Neutrophil (primary cell): ENCODE data around the gene PPP2R2D.
A peak's percentile ranks its signal among the peaks of the same experiment; 100 is the strongest.
"Not testable (repeated sequence)": the region's sequence is repeated elsewhere in the genome, so short reads cannot be mapped to it uniquely, and the experiment has no call there.

Source experiments
- H3K27ac ChIP-seq: fragments of 200-600 bp; sonication (generic); 2 replicates; pipeline ENCODE4 v1.5.1; 2016; ENCODE audit warnings: mild to moderate bottlenecking, moderate library complexity
- H3K27me3 ChIP-seq: fragments of 200-600 bp; sonication (generic); 2 replicates; pipeline ENCODE4 v1.6.0; 2016; ENCODE audit warnings: mild to moderate bottlenecking
- H3K36me3 ChIP-seq: fragments of 200-600 bp; sonication (generic); 2 replicates; pipeline ENCODE4 v1.5.1; 2017
- H3K4me1 ChIP-seq, 2 experiments: fragments of 200-600 bp in 1 of 2; sonication (generic) in 1 of 2; 1 replicate in 1 of 2; 2 replicates in 1 of 2; pipeline versions ENCODE4 v1.5.1 to v1.6.1; 2013 to 2016; ENCODE audit warnings: low read depth in 1 of 2, low read length in 1 of 2, mild to moderate bottlenecking in 1 of 2, moderate library complexity in 1 of 2; ENCODE audit not compliant: control insufficient read depth in 1 of 2, insufficient read depth in 1 of 2
- H3K4me3 ChIP-seq, 2 experiments: fragments of 200-600 bp in 1 of 2; sonication (generic) in 1 of 2; 1 replicate in 1 of 2; 2 replicates in 1 of 2; pipeline ENCODE4 v1.5.1; 2013 to 2016; ENCODE audit warnings: low read depth in 1 of 2, low read length in 1 of 2, mild to moderate bottlenecking in 1 of 2, moderate library complexity in 1 of 2
- H3K9me3 ChIP-seq: fragments of 200-600 bp; sonication (generic); 2 replicates; pipeline ENCODE4 v1.5.1; 2016
- CTCF ChIP-seq: fragments of 200-600 bp; sonication (generic); IDR thresholded peaks from 2 replicates; pipeline ENCODE4 v1.5.1; 2016; ENCODE audit warnings: antibody characterized with exemption

PPP2R2D gene

GRCh38 chr10:131982185-131982756 lies 81.5 kb downstream of the PPP2R2D start:
- Histone ChIP-seq H3K27me3 (peaks cover 93% of the 10 kb centered on the region), H3K4me1 (peaks cover 9 to 18% of the 10 kb centered on the region in 2 experiments), H3K4me3 (peak overlapping the region; percentile 58 to 63), H3K9me3 (no peaks in the 10 kb centered on the region), H3K36me3 (no peaks in the 10 kb centered on the region), H3K27ac (no peak overlapping the region)
- no peak for TF ChIP-seq CTCF

GRCh38 chr10:131982796-131983195 lies 82.0 kb downstream of the PPP2R2D start:
- H3K4me1 ChIP-seq: peaks cover 9 to 18% of the 10 kb centered on the region in 2 experiments
- TF ChIP-seq CTCF: no peak
- H3K27me3 ChIP-seq: peaks cover 92% of the 10 kb centered on the region
- H3K36me3 ChIP-seq: no peaks in the 10 kb centered on the region
- H3K4me3 ChIP-seq: peak overlapping the region in 1 of 2 experiments; percentile 58
- H3K27ac ChIP-seq: no peak overlapping the region
- H3K9me3 ChIP-seq: no peaks in the 10 kb centered on the region

GRCh38 chr10:131983780-131984179 lies 83.0 kb downstream of the PPP2R2D start:
- Histone ChIP-seq H3K36me3 (no peaks in the 10 kb centered on the region), H3K4me1 (peaks cover 9 to 18% of the 10 kb centered on the region in 2 experiments), H3K4me3 (no peak overlapping the region), H3K27me3 (peaks cover 85% of the 10 kb centered on the region), H3K27ac (no peak overlapping the region), H3K9me3 (no peaks in the 10 kb centered on the region)
- TF ChIP-seq CTCF: no peak

- not testable (repeated sequence) for H3K4me1 ChIP-seq, H3K4me3 ChIP-seq, H3K9me3 ChIP-seq, H3K27ac ChIP-seq, H3K36me3 ChIP-seq
- H3K27me3 ChIP-seq: peaks cover 65% of the 10 kb centered on the region
Observed at GRCh38 chr10:131986851-131987250, 86.0 kb downstream of the PPP2R2D start.

GRCh38 chr10:131987301-131987700 lies 86.5 kb downstream of the PPP2R2D start:
- not testable (repeated sequence) for H3K27ac ChIP-seq

GRCh38 chr10:131987786-131988185 lies 87.0 kb downstream of the PPP2R2D start:
- not testable (repeated sequence) for H3K9me3 ChIP-seq, H3K4me3 ChIP-seq, H3K4me1 ChIP-seq, H3K27ac ChIP-seq, H3K36me3 ChIP-seq
- H3K27me3 ChIP-seq: peaks cover 58% of the 10 kb centered on the region

More at GRCh38 chr10:131987301-131987700, 86.5 kb downstream of the PPP2R2D start:
- H3K36me3 ChIP-seq, H3K4me1 ChIP-seq, H3K4me3 ChIP-seq, H3K9me3 ChIP-seq: not testable (repeated sequence)
- peaks cover 63% of the 10 kb centered on the region for H3K27me3 ChIP-seq

- peaks cover 26% of the 10 kb centered on the region for H3K27me3 ChIP-seq
Observed at GRCh38 chr10:131991726-131992125, 90.9 kb downstream of the PPP2R2D start.

More at GRCh38 chr10:131991726-131992125, 90.9 kb downstream of the PPP2R2D start:
- Histone ChIP-seq H3K9me3 (no peaks in the 10 kb centered on the region), H3K4me1 (peaks cover 8 to 11% of the 10 kb centered on the region in 2 experiments), H3K4me3 (no peak overlapping the region), H3K27ac (no peak overlapping the region), H3K36me3 (no peaks in the 10 kb centered on the region)
- TF ChIP-seq CTCF: no peak
